ENCODE measurements around the gene OR52M1. TPM values are rescaled to one million over a fixed set of nuclear protein-coding genes. Genes with fewer than 3 reads are reported as not detected.
A peak's percentile ranks its signal among the peaks of the same experiment; 100 is the strongest.
"Not testable (repeated sequence)": the region's sequence is repeated elsewhere in the genome, so short reads cannot be mapped to it uniquely, and the experiment has no call there.

Gene OR52M1
- total RNA-seq, 1 donor from 2014 or later = not detected

DNA sequence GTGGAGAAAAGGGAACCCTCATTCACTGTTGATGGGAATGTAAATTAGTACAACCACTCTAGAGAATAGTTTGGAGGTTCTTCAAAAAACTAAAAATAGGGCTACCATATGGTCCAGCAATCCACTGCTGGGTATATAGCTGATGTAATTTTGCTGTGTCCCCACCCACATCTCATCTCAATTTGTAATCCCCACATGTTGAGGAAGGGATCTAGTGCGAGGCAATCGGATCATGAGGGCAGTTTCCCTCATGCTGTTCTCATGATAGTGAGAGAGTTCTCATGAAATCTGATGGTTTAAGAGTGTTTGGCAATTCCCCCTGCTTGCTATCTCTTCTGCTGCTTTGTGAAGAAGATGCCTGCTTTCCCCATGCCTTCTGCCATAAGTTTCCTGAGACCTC is 17.1 kb upstream of the OR52M1 start:
- intact Hi-C loops (cut with DNase I) = no loop called here
- no peak for DNase-seq
- H3K9me3 ChIP-seq = no peaks in the 10 kb centered on the region
- no peak overlapping the region for H3K27ac ChIP-seq
- no peak overlapping the region for H3K4me3 ChIP-seq
- H3K27me3 ChIP-seq = no peaks in the 10 kb centered on the region
- H3K36me3 ChIP-seq = no peaks in the 10 kb centered on the region
- H3K4me1 ChIP-seq = no peaks in the 10 kb centered on the region
- TF ChIP-seq, protein P1, sequence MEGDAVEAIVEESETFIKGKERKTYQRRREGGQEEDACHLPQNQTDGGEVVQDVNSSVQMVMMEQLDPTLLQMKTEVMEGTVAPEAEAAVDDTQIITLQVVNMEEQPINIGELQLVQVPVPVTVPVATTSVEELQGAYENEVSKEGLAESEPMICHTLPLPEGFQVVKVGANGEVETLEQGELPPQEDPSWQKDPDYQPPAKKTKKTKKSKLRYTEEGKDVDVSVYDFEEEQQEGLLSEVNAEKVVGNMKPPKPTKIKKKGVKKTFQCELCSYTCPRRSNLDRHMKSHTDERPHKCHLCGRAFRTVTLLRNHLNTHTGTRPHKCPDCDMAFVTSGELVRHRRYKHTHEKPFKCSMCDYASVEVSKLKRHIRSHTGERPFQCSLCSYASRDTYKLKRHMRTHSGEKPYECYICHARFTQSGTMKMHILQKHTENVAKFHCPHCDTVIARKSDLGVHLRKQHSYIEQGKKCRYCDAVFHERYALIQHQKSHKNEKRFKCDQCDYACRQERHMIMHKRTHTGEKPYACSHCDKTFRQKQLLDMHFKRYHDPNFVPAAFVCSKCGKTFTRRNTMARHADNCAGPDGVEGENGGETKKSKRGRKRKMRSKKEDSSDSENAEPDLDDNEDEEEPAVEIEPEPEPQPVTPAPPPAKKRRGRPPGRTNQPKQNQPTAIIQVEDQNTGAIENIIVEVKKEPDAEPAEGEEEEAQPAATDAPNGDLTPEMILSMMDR (IDR thresholded peaks at IDR 0.05) = no peak
- no peak for ATAC-seq

DNA sequence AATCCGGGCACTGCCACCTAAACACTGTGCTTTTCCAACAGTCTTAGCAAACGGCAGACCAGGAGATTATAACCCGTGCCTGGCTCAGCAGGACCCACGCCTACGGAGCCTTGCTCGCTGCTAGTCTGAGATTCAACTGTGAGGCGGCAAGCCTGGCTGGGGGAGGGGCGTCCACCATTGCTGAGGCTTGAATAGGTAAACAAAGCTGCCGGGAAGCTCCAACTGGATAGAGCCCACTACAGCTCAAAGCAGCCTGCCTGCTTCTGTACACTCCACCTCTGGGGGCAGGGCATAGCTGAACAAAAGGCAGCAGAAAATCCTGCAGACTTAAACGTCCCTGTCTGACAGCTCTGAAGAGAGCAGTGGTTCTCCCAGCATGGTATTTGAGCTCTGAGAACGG is 13.3 kb upstream of the OR52M1 start:
- H3K4me3 ChIP-seq; H3K36me3 ChIP-seq; H3K4me1 ChIP-seq; intact Hi-C loops (cut with DNase I); H3K27ac ChIP-seq; DNase-seq; H3K9me3 ChIP-seq; ATAC-seq; H3K27me3 ChIP-seq: not testable (repeated sequence)

DNA sequence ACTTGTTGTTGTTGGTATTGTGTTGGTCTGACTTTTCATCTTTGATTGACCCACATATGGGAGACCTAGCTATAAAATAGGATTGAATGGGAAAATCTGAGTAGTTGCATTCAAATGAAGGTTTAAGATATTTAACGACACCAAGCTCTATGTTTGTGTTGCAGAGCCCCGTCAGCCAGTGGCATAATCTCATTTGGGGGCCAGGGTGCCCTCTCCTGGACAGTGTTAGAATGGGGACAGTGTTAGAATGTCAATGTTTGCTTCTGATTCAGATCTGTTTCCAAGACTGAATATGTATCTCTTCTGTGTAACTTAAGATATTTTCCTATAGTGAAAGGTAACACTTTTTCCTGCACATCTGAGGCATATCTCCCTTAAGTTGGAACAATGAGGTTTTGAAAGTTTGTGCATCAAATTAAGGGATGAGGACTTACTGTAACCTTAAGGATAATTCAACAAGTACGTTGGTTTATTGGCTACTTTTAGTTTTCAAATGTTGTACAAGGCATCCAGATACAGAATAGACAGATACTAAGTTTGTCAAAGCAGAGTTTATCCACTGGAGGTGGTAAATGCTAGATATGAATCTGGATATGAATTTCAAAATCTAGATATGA is 5.3 kb upstream of the OR52M1 start:
- ATAC-seq (peak; percentile 87), DNase-seq (peak; percentile 70)
- Histone ChIP-seq H3K27me3 (no peaks in the 10 kb centered on the region), H3K36me3 (no peaks in the 10 kb centered on the region), H3K27ac (no peak overlapping the region), H3K9me3 (no peaks in the 10 kb centered on the region), H3K4me1 (no peaks in the 10 kb centered on the region), H3K4me3 (no peak overlapping the region)
- TF ChIP-seq, protein P1 (IDR thresholded peaks at IDR 0.05) = peak; percentile 77
- intact Hi-C loops (cut with DNase I) = no loop called here

DNA sequence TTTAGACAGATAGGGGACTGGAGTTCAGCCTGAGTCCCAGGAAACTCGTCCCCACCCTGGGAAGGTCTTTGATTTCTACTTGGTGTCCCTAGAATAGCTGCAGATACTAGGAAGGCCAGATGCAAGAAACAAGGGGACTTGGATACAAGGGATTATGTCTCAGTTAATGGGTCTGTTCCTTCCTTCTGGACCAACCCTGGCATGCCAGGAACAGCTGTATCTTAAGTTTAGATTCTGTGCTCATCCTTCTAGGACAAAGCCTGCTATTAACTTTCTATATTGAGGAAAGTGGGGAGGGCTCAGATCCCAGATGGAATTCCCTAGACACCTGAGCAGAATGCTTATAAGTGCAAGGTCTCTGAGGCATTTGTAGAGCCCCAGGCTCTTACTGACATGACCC is 3.9 kb upstream of the OR52M1 start:
- Histone ChIP-seq H3K27me3 (no peaks in the 10 kb centered on the region), H3K36me3 (no peaks in the 10 kb centered on the region), H3K4me3 (no peak overlapping the region), H3K27ac (no peak overlapping the region), H3K4me1 (no peaks in the 10 kb centered on the region), H3K9me3 (no peaks in the 10 kb centered on the region)
- ATAC-seq (no peak), DNase-seq (no peak)
- TF ChIP-seq, protein P1 (IDR thresholded peaks at IDR 0.05) = no peak
- intact Hi-C loops (cut with DNase I) = no loop called here

DNA sequence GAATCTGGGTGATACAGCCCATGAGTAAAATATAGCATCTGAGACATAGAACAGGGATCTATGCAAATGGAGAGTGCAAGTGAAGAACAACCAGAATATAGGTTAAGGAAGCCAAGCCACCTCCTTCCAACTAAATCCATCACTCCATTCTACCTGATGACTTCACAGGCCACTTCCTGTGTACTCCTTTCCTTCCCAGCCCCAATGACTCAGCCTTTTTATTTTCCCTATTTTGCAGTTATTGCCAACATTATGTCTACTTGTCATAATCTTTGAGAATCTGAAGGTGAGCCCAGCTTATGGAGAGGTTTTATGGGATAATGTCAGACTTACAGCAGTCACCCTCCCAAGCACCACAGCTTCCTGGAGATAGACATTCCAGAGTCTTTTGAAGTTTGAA is 1.4 kb upstream of the OR52M1 start:
- TF ChIP-seq, protein P1 (IDR thresholded peaks at IDR 0.05) = no peak
- no peaks in the 10 kb centered on the region for H3K4me1 ChIP-seq
- DNase-seq (no peak), ATAC-seq (no peak)
- no peak overlapping the region for H3K4me3 ChIP-seq
- no peak overlapping the region for H3K27ac ChIP-seq
- H3K27me3 ChIP-seq = no peaks in the 10 kb centered on the region
- no peaks in the 10 kb centered on the region for H3K9me3 ChIP-seq
- intact Hi-C loops (cut with DNase I) = no loop called here
- no peaks in the 10 kb centered on the region for H3K36me3 ChIP-seq

DNA sequence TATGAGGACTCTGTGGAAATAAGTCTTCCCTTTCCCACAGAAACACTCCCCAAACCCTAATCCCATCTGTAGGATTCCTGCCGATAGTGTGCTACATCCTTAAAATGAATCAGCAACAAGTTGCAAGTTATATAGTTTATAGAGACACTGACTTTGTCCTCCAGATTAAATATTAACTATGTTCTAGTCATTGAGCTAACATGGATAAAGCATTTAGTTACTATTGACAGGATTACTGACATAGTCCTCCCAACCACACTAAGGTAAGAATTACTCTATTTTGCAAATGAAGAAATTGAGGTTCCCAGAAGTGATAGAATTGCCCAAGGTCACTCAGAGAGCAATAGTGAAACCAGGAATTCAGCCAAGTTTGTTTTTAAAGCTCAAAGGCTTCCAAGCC is 1.9 kb downstream of the OR52M1 start:
- no peak overlapping the region for H3K27ac ChIP-seq
- no peak overlapping the region for H3K4me3 ChIP-seq
- ATAC-seq = no peak
- H3K36me3 ChIP-seq = no peaks in the 10 kb centered on the region
- TF ChIP-seq, protein P1 (IDR thresholded peaks at IDR 0.05) = no peak
- no peak for DNase-seq
- H3K9me3 ChIP-seq = no peaks in the 10 kb centered on the region
- intact Hi-C loops (cut with DNase I) = no loop called here
- no peaks in the 10 kb centered on the region for H3K27me3 ChIP-seq
- no peaks in the 10 kb centered on the region for H3K4me1 ChIP-seq

Measured in upper lobe of right lung (tissue), 1 donor.